Esophagus (tissue), 2 donors: ENCODE data around the gene KASH5. TPM values are rescaled to one million over a fixed set of nuclear protein-coding genes. Genes with fewer than 3 reads are reported as not detected.

Experiments used
- H3K27ac ChIP-seq, 2 donors: one replicate each; pipeline ENCODE4 v1.5.1; 2013; ENCODE audit warnings: low read depth in 2 of 2, mild to moderate bottlenecking in 2 of 2, inconsistent platforms in 1 of 2, low read length in 1 of 2, moderate library complexity in 1 of 2
- H3K27me3 ChIP-seq, 2 donors: one replicate each; pipeline ENCODE4 v1.6.1; 2013; ENCODE audit warnings: low read length in 2 of 2, control low read depth in 1 of 2, mild to moderate bottlenecking in 1 of 2; ENCODE audit not compliant: insufficient read depth in 2 of 2, control insufficient read depth in 1 of 2
- H3K36me3 ChIP-seq, 2 donors: one replicate each; pipeline ENCODE4 v1.6.1; 2013; ENCODE audit warnings: low read length in 1 of 2; ENCODE audit not compliant: control insufficient read depth in 2 of 2, insufficient read depth in 2 of 2
- H3K4me1 ChIP-seq, 2 donors: one replicate each; pipeline ENCODE4 v1.6.1; 2013; ENCODE audit warnings: low read length in 1 of 2; ENCODE audit not compliant: control insufficient read depth in 2 of 2, insufficient read depth in 2 of 2
- H3K4me3 ChIP-seq, 2 donors: one replicate each; pipeline ENCODE4 v1.5.1; 2013; ENCODE audit warnings: low read length in 2 of 2, mild to moderate bottlenecking in 2 of 2, low read depth in 1 of 2, moderate library complexity in 1 of 2
- H3K9me3 ChIP-seq, 2 donors: one replicate each; pipeline ENCODE4 v1.6.1; 2013; ENCODE audit warnings: mild to moderate bottlenecking in 2 of 2, low read depth in 1 of 2, low read length in 1 of 2, moderate library complexity in 1 of 2; ENCODE audit not compliant: control insufficient read depth in 2 of 2, insufficient read depth in 1 of 2
- WGBS, 2 donors: extraction: QIAGEN DNeasy Blood & Tissue Kit; methylation state at CpG; one replicate each; pipeline ENCODE4 v1.1.7; 2013; 5-methylcytosine and 5-hydroxymethylcytosine counted together
- polyA plus RNA-seq, 2 donors: library from polyadenylated mRNA; stranded (reverse); fragments of 200-250 nt; gene quantifications; one replicate each; pipeline ENCODE4 v1.2.3, GENCODE V29; 2013
- donor health status: healthy with polysubstance abuse.
- donor health status: Bipolar disorder and iron deficiency.

Gene KASH5, protein sequence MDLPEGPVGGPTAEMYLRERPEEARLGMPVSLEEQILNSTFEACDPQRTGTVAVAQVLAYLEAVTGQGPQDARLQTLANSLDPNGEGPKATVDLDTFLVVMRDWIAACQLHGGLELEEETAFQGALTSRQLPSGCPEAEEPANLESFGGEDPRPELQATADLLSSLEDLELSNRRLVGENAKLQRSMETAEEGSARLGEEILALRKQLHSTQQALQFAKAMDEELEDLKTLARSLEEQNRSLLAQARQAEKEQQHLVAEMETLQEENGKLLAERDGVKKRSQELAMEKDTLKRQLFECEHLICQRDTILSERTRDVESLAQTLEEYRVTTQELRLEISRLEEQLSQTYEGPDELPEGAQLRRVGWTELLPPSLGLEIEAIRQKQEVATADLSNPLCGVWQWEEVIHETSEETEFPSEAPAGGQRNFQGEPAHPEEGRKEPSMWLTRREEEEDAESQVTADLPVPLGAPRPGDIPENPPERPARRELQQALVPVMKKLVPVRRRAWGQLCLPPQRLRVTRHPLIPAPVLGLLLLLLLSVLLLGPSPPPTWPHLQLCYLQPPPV
- polyA plus RNA-seq = not detected

DNA sequence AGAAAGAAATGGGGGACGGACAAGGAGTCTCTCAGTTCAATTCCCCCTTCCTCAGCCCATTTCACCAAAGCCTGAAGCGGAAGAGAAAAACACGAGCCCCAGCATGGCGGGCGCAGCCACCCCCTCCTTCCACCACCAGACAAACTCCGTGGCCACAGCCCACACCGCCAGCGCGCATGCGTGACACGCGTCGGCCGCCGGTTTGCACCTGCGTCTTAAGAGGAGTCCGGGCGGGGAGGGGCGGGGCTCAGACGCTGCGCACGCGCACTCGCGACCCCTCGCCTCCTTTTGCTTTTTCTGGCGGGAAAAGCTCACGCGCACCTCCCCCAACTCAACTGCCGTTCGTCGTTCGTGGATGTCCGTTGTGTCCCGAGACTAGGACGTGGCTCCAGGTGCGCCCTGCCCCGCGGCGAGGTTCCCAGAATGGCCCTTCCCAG lies at the start of gene KASH5:
Gene KASH5, plus strand, starts transcription at position 314 of the 437 bp plus-strand sequence. CDS start 2,635 bp downstream, outside the sequence.
- Histone ChIP-seq H3K27ac (no peak within 1 kb of the TSS), H3K27me3 (no peaks in the 10 kb centered on the region), H3K36me3 (no peaks in the 10 kb centered on the region), H3K4me3 (no peak within 1 kb of the TSS), H3K9me3 (no peaks in the 10 kb centered on the region), H3K4me1 (no peaks in the 10 kb centered on the region)
- WGBS, 2 donors = 36 to 56% methylated on average over 39 to 40 of the region's 40 CpGs

DNA sequence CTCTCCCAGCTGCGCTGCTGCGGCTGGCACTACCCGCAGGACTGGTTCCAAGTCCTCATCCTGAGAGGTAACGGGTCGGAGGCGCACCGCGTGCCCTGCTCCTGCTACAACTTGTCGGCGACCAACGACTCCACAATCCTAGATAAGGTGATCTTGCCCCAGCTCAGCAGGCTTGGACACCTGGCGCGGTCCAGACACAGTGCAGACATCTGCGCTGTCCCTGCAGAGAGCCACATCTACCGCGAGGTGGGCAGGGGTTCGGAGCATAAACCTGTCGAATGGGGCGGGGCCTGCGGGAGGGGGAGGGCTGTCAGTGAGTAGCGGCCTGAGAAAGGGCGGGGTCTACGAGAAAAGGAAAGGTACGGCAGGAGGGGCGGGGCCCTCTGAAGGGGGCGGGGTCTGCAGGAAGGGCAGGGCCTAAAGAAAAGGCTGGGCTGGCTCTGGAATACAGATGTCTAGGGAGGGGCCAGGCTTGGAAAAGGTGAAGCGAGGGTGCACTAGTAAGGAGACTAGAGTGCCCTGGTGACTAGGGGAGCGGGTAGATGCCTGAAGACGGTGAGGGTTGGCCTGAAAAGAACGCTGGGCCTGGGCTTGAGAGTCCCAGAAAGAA lies 49.3 kb upstream of the KASH5 start:
- Histone ChIP-seq H3K27ac (peak overlapping the region; percentile 62 to 80), H3K36me3 (peaks cover 0 to 9% of the 10 kb centered on the region in 2 donors), H3K4me3 (peak overlapping the region; percentile 29 to 37), H3K27me3 (no peaks in the 10 kb centered on the region), H3K9me3 (no peaks in the 10 kb centered on the region), H3K4me1 (peaks cover 0 to 14% of the 10 kb centered on the region in 2 donors)
- WGBS, 2 donors = 12 to 25% methylated on average over 27 to 30 of the region's 30 CpGs

DNA sequence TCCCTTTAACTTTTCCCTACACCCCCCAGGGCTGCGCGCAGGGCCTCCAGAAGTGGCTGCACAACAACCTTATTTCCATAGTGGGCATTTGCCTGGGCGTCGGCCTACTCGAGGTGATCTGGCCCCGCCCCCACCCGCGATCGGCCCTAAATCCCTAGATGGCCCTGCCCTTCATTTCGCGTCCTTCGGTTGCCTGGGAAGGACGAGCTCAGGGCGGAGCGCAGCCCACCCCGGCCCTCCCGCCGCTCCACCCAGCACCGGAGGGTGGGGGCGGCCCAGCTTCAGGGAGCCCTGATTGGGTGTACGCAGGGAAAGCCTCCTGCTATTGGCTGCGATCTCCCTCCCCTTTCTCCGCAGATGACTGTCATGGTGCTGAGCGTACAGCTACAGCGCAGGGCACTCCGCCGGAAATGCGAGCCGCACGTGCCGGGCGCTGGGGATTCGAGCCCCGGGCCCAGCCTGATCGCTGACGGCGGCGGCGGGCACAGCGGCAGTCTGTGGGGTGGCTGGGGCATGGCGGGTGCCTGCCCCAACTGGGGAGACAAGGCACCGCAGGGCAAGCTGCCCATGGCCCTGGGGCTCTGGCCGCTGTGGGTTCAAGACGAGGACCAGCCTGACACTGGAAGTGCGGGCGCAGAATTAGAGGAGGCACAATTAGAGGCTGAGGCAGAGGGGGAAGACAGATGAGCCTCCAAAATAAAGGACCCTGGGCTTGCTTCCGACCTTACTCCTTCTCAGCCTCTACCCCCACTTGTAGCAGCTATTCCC lies 48.6 kb upstream of the KASH5 start:
- 19 to 25% methylated on average over 47 of the region's 47 CpGs for WGBS, 2 donors
- Histone ChIP-seq H3K9me3 (no peaks in the 10 kb centered on the region), H3K4me3 (peak overlapping the region; percentile 7 to 37), H3K4me1 (peaks cover 0 to 13% of the 10 kb centered on the region in 2 donors), H3K27ac (peak overlapping the region; percentile 62 to 83), H3K36me3 (peaks cover 1 to 9% of the 10 kb centered on the region in 2 donors), H3K27me3 (no peaks in the 10 kb centered on the region)

DNA sequence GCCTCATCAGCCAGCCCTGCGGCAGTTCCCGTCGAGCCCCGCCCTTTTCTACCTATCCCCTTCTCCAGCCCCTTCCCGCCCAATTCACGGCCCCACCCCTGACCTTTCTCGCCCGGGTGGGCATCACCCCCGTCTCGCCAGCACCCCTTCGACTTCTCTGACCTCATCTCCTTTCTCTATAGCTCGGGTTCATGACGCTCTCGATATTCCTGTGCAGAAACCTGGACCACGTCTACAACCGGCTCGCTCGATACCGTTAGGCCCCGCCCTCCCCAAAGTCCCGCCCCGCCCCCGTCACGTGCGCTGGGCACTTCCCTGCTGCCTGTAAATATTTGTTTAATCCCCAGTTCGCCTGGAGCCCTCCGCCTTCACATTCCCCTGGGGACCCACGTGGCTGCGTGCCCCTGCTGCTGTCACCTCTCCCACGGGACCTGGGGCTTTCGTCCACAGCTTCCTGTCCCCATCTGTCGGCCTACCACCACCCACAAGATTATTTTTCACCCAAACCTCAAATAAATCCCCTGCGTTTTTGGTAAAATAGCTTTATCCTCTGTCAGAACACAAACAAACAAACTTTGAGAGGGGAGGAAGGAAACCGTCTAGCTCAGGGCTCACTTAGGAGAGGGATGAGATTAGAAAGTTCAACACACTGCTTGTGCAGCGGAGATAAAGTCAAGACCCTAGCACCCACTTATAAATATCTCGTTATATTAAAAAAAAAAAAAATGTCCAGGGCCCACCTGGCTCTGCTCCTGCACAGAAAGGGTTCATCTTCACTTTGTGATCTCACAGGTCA lies 47.8 kb upstream of the KASH5 start:
- Histone ChIP-seq H3K4me3 (peak overlapping the region; percentile 7 to 37), H3K9me3 (no peaks in the 10 kb centered on the region), H3K27ac (peak overlapping the region; percentile 38 to 83), H3K4me1 (peaks cover 0 to 13% of the 10 kb centered on the region in 2 donors), H3K36me3 (peaks cover 4 to 9% of the 10 kb centered on the region in 2 donors), H3K27me3 (no peaks in the 10 kb centered on the region)
- 16 to 17% methylated on average over 33 to 36 of the region's 36 CpGs for WGBS, 2 donors

DNA sequence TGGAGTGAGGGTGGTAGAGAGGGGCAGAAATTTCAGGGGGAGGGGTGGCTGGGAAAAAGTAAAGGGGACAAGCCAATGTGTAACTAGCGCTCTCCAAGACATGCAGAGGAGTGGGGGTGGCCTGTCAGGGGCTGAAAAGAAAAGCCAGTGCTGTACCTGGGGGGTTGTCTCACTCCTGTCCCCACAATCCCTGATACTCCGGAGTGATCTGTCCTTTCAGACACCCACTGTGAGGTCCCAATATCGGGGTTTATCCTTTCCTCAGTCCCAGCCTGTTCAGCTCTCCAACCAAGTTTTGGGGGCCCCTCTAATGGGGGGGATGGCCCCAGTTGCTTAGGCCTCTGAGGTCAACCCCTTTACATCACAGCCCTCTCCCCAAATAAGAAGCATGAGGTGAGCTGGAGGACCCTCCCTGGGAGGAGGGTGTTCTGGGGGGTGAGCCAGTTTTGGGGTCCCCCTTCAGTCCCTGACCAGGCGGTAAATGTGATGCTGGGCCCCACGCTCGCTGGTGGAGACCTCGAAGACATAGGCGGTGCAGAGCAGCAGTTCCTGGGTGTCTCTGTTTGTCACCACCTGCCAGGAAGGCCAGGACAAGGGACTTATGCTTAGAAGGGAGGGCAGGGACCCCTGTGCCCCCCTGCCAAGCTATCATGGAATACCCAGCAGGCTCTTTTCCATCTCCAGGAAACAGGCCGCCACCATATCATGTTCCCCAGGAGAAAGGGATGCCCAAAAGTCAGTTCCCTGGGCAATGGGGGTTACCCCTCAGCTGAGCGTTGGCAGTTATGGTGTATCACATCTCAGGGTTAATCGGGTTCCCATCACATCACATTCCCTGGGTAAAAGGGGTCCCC lies 47.0 kb upstream of the KASH5 start:
- Histone ChIP-seq H3K27ac (peak overlapping the region in 1 of 2 donors; percentile 36), H3K4me1 (peaks cover 0 to 13% of the 10 kb centered on the region in 2 donors), H3K4me3 (no peak overlapping the region), H3K36me3 (peaks cover 4 to 9% of the 10 kb centered on the region in 2 donors), H3K27me3 (no peaks in the 10 kb centered on the region), H3K9me3 (no peaks in the 10 kb centered on the region)
- 85 to 91% methylated on average over 11 of the region's 11 CpGs for WGBS, 2 donors

DNA sequence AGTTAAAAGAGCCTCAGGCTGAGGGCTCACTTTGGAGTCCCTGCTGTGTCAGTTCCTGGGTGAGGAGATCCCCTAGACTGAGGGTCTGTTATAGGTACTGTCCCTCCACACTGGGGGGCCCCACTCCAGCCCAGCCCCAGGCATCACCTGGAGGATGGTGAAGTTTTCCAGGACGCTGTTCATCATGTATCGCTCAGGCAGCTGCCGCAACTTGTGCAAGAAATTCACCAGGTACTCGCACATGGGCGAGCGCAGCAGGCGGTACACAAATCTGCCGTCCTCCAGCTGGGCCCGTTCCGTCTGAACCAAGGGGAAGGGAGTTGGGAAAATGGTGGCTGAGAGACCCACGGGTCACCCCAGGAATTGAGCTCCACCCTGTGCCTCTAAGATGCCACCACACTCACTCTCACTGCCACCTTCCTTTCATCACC lies 45.7 kb upstream of the KASH5 start:
- Histone ChIP-seq H3K27ac (no peak overlapping the region), H3K4me1 (peaks cover 0 to 13% of the 10 kb centered on the region in 2 donors), H3K27me3 (no peaks in the 10 kb centered on the region), H3K4me3 (no peak overlapping the region), H3K36me3 (peaks cover 4 to 12% of the 10 kb centered on the region in 2 donors), H3K9me3 (peaks cover 0 to under 1% of the 10 kb centered on the region in 2 donors)
- WGBS, 2 donors = 90 to 92% methylated on average over 11 of the region's 11 CpGs

DNA sequence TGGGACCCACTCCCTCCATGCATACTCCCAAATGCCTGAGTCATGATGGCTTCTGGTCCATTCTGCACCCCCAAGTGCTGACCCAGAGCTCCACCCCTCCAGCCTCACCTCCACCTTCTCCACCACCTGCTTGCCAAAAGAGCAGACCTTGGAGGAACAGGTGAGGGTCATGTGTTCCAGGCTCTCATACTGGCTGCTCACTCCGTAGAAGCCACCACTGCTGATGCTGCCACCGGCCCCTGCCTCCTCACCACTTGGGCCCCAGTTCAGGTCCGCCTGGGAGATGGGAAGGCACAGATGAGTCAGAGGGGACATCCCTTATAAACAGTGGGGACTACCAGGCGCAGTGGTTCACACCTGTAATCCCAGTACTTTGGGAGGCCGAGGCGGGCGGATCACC lies 44.9 kb upstream of the KASH5 start:
- Histone ChIP-seq H3K4me3 (no peak overlapping the region), H3K4me1 (peaks cover 0 to 13% of the 10 kb centered on the region in 2 donors), H3K9me3 (peaks cover 0 to 2% of the 10 kb centered on the region in 2 donors), H3K36me3 (peaks cover 4 to 12% of the 10 kb centered on the region in 2 donors), H3K27ac (no peak overlapping the region), H3K27me3 (no peaks in the 10 kb centered on the region)
- WGBS, 2 donors = 86 to 91% methylated on average over 6 to 7 of the region's 7 CpGs
